ENCODE measurements around the gene TMEM187. TPM values are rescaled to one million over a fixed set of nuclear protein-coding genes. Genes with fewer than 3 reads are reported as not detected.

TMEM187 gene
- total and polyA plus RNA-seq, 3 experiments from 2014 or later, result 3.3 to 17.2 (median 3.5) TPM

GRCh38 chrX:154011376-154012335 is 39.1 kb downstream of the TMEM187 start:
- H3K27ac ChIP-seq (ENCODE audit: low read depth, low read length), result no peak overlapping the region
- ChIA-PET CTCF (interaction anchor here (1.0 to 2.5 kb wide), 4 partner anchors 18 to 55 kb away, joined by 3 to 12 read pairs (median 4); partner anchors contain the start of gene HCFC1), POLR2A (no interaction called here)
- H3K9me3 ChIP-seq (ENCODE audit: low read length), result no peaks in the 10 kb centered on the region
- H3K4me3 ChIP-seq (ENCODE audit: low read length), result no peak overlapping the region
- Mint-ChIP-seq H3K4me3 (no peak overlapping the region), H3K9me3 (no peaks in the 10 kb centered on the region), H3K27ac (peak overlapping the region in 1 of 8 donors; percentile 41), H3K4me1 (peaks cover 6 to 17% (median 11%) of the 10 kb centered on the region in 3 donors), H3K36me3 (peaks cover 0 to 44% (median 6%) of the 10 kb centered on the region in 3 donors), H3K27me3 (peaks cover 0 to 14% of the 10 kb centered on the region in 2 donors)
- H3K4me1 ChIP-seq (ENCODE audit: insufficient read depth, low read length), result no peaks in the 10 kb centered on the region
- H3K27me3 ChIP-seq (ENCODE audit: insufficient read depth, low read length, poor library complexity, severe bottlenecking), result no peaks in the 10 kb centered on the region
- no peaks in the 10 kb centered on the region for H3K36me3 ChIP-seq (ENCODE audit: insufficient read depth, low read length)
- DNase-seq, result no peak

DNA sequence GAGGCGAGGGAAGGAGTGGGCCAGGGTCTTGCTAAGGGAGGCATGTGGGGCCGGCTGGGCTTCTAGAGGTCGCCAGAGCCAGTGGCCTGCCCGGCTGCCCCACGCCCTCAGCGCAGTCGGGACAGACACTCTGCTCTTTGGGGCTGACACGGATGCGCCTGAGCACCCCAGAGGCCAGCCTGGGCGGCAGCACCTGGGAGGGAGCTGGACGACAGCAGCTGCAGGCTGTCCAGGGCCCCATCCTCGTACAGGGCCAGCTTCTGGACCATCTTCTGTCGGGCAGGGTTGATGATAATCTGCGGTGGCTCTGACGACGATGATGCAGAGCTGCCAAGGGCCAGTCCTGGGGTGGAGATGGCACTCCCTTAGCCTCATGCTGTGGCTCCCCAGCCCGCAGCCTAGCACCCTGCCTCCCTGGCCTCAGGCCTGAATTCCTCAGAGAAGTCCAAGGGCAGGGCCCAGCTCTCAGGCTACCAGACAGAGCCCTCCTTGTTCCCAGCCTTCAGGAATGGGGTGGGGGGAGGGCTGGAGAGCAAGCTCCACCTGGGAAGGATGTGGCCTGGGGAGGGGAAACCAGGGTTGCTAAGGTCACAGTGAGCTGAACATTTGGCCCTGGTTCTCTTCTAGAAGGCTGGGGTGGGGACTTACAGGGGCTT is 39.9 kb downstream of the TMEM187 start:
- Histone ChIP-seq H3K4me3 (ENCODE audit: low read length) (no peak overlapping the region), H3K27ac (ENCODE audit: low read depth, low read length) (no peak overlapping the region), H3K36me3 (ENCODE audit: insufficient read depth, low read length) (no peaks in the 10 kb centered on the region), H3K27me3 (ENCODE audit: insufficient read depth, low read length, poor library complexity, severe bottlenecking) (no peaks in the 10 kb centered on the region), H3K4me1 (ENCODE audit: insufficient read depth, low read length) (no peaks in the 10 kb centered on the region), H3K9me3 (ENCODE audit: low read length) (no peaks in the 10 kb centered on the region)
- POLR2A ChIA-PET, result no interaction called here
- no peaks in the 10 kb centered on the region for H3K9me3 Mint-ChIP-seq
- peaks cover 0 to 48% (median 6%) of the 10 kb centered on the region in 3 donors for H3K36me3 Mint-ChIP-seq
- CTCF ChIA-PET, result interaction anchor here (1.0 to 3.0 kb wide), 13 partner anchors 10 to 90 kb away, joined by 3 to 15 read pairs (median 4); partner anchors contain the start of gene HCFC1
- peaks cover 6 to 17% (median 11%) of the 10 kb centered on the region in 3 donors for H3K4me1 Mint-ChIP-seq
- no peak overlapping the region for H3K4me3 Mint-ChIP-seq
- no peak for DNase-seq
- peaks cover 0 to 11% of the 10 kb centered on the region in 2 donors for H3K27me3 Mint-ChIP-seq
- H3K27ac Mint-ChIP-seq, result no peak overlapping the region

DNA sequence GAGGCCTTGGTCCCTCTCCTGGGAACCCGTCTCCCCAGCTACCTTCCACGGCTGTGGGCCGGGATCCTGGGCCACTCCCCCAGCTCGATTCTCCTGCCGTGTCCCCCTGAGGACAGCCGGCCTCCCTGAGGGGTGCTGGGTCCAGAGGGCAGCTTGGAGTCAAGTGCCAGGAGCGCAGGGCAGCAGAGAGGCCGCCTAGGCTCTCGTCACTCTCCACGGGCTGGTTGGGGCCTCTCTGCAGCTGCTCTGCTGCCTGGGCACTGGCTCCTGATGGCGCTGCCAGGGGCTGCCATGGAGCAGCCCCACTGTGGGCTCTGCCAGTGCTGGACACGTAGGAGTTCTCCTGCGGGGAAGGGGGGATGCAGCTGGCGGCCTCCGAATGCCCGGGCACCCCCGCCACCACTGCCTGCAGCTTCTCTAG is 40.5 kb downstream of the TMEM187 start:
- H3K4me3 Mint-ChIP-seq, result no peak overlapping the region
- no peaks in the 10 kb centered on the region for H3K36me3 ChIP-seq (ENCODE audit: insufficient read depth, low read length)

DNA sequence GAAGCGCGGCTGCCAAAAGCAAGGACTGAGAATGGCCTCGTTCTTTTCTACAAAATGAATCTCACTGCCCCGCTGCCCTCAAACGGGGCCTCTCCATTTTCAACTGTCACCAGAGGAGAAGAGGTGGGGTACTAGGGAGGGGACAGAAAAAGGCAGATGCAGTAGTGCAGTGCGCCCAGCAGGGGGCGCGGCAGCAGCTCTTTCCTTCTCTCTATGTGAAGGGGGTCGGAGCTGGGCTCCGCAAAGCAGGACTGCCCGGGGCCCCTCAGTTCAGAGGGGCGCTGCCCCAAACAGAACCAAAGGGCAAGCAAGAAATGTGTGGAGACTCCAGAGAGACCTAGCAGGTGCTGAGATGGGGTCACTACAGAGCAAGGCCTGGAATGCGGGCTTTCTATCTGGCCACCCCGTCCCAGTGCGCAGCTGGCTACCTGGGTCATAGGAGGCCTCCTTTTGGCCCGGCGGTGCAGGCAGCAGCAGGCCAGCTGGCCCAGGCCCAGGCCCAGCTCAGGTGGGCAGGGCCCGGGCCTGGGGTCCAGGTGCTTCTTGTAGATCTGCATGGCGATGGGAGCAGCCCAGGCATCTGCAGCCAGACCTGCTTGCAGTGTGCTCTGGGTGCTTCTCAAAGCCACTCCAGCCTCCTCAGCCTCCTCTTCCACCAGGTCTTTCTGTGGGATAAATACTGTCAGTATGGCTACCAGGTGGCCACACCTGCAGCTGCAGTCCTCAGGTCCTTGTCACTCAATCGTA is 41.2 kb downstream of the TMEM187 start:
- Histone ChIP-seq H3K4me3 (ENCODE audit: low read length) (no peak overlapping the region), H3K9me3 (ENCODE audit: low read length) (no peaks in the 10 kb centered on the region), H3K27ac (ENCODE audit: low read depth, low read length) (no peak overlapping the region), H3K36me3 (ENCODE audit: insufficient read depth, low read length) (no peaks in the 10 kb centered on the region), H3K4me1 (ENCODE audit: insufficient read depth, low read length) (no peaks in the 10 kb centered on the region), H3K27me3 (ENCODE audit: insufficient read depth, low read length, poor library complexity, severe bottlenecking) (no peaks in the 10 kb centered on the region)
- POLR2A ChIA-PET, result interaction anchor here (0.7 to 1.4 kb wide), 2 partner anchors 33 to 366 kb away, joined by 3 read pairs; partner anchors contain the start of gene EMD
- CTCF ChIA-PET, result interaction anchor here (0.5 to 3.0 kb wide), 25 partner anchors 8 to 383 kb away, joined by 3 to 15 read pairs (median 3); no protein-coding TSS in a partner anchor
- H3K9me3 Mint-ChIP-seq, result no peaks in the 10 kb centered on the region
- DNase-seq, result peak; percentile 24 to 66 (median 49)
- H3K4me1 Mint-ChIP-seq, result peaks cover 7 to 23% (median 11%) of the 10 kb centered on the region in 3 donors
- H3K27ac Mint-ChIP-seq, result peak overlapping the region in 6 of 8 donors; percentile 29 to 89 (median 64)
- H3K27me3 Mint-ChIP-seq, result peaks cover 0 to 5% of the 10 kb centered on the region in 2 donors
- H3K36me3 Mint-ChIP-seq, result peaks cover 0 to 46% (median 6%) of the 10 kb centered on the region in 3 donors
- H3K4me3 Mint-ChIP-seq, result peak overlapping the region in 1 of 7 donors; percentile 63

More for the DNA sequence above, 40.5 kb downstream of the TMEM187 start:
- ChIA-PET CTCF (interaction anchor here (0.5 to 3.0 kb wide), 22 partner anchors 9 to 383 kb away, joined by 3 to 15 read pairs (median 3); partner anchors contain the start of gene HCFC1), POLR2A (no interaction called here)
- Histone ChIP-seq H3K4me1 (ENCODE audit: insufficient read depth, low read length) (no peaks in the 10 kb centered on the region), H3K27me3 (ENCODE audit: insufficient read depth, low read length, poor library complexity, severe bottlenecking) (no peaks in the 10 kb centered on the region), H3K4me3 (ENCODE audit: low read length) (no peak overlapping the region), H3K27ac (ENCODE audit: low read depth, low read length) (no peak overlapping the region), H3K9me3 (ENCODE audit: low read length) (no peaks in the 10 kb centered on the region)
- Mint-ChIP-seq H3K9me3 (no peaks in the 10 kb centered on the region), H3K27me3 (peaks cover 0 to 8% of the 10 kb centered on the region in 2 donors), H3K4me1 (peaks cover 6 to 17% (median 11%) of the 10 kb centered on the region in 3 donors), H3K27ac (no peak overlapping the region), H3K36me3 (peaks cover 0 to 46% (median 6%) of the 10 kb centered on the region in 3 donors)
- DNase-seq, result no peak

- Mint-ChIP-seq H3K27ac (peak overlapping the region in 7 of 8 donors; percentile 29 to 82 (median 55)), H3K36me3 (peaks cover 0 to 49% (median 6%) of the 10 kb centered on the region in 3 donors), H3K9me3 (no peaks in the 10 kb centered on the region), H3K4me1 (peaks cover 9 to 25% (median 11%) of the 10 kb centered on the region in 3 donors), H3K4me3 (peak overlapping the region in 3 of 7 donors; percentile 30 to 74 (median 41)), H3K27me3 (peaks cover 0 to 4% of the 10 kb centered on the region in 2 donors)
- H3K27ac ChIP-seq (ENCODE audit: low read depth, low read length), result no peak overlapping the region
- ChIA-PET CTCF (interaction anchor here (0.8 to 3.0 kb wide), 11 partner anchors 9 to 368 kb away, joined by 3 to 15 read pairs (median 5); no protein-coding TSS in a partner anchor), POLR2A (interaction anchor here (1.4 kb wide), 1 partner anchor 34 kb away, joined by 3 read pairs; no protein-coding TSS in a partner anchor)
- H3K27me3 ChIP-seq (ENCODE audit: insufficient read depth, low read length, poor library complexity, severe bottlenecking), result no peaks in the 10 kb centered on the region
- no peak overlapping the region for H3K4me3 ChIP-seq (ENCODE audit: low read length)
- no peak for DNase-seq
- no peaks in the 10 kb centered on the region for H3K36me3 ChIP-seq (ENCODE audit: insufficient read depth, low read length)
- no peaks in the 10 kb centered on the region for H3K9me3 ChIP-seq (ENCODE audit: low read length)
- H3K4me1 ChIP-seq (ENCODE audit: insufficient read depth, low read length), result no peaks in the 10 kb centered on the region
Measured at GRCh38 chrX:154014429-154015380, 42.2 kb downstream of the TMEM187 start.

DNA sequence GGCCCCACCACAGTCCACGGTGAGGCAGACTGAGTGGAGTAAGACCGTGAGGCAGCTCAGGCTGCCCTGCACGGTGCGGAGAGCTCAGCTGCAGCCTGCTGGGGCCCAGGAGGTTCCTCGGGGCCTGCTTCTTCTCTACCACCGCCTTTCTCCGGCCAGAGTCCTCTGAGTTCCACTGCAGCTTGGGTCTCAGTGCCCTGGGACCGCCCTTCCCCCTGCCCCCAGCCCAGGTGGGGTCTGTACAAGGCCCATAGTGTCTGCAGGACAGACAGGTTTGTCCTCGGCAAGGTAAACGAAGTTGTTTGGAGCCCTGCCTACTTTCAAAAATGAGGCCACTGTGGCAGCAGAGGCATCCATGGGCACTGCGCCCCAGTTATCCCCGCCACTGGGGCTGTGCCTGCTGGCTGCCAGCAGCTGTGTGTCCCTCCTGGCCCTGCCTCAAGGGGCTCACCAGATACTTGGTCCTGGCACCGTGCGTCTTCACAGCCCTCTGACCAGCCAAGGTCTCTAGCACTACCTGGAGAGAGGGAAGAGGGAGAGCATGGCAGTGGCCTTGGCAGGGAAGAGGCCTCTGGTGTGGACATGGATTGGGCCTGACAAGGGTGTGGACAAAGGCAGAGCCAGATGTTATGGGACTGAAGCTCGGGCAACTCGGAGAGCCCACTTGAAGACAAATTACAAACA is 43.2 kb downstream of the TMEM187 start:
- Mint-ChIP-seq H3K9me3 (no peaks in the 10 kb centered on the region), H3K27me3 (peaks cover 0 to 4% of the 10 kb centered on the region in 2 donors), H3K4me1 (peaks cover 14 to 30% (median 16%) of the 10 kb centered on the region in 3 donors), H3K36me3 (peaks cover 0 to 44% (median 6%) of the 10 kb centered on the region in 3 donors), H3K27ac (peak overlapping the region in 5 of 8 donors; percentile 32 to 86 (median 54)), H3K4me3 (peak overlapping the region in 1 of 7 donors; percentile 30)
- ChIA-PET CTCF (interaction anchor here (1.2 kb wide), 1 partner anchor 11 kb away, joined by 3 read pairs; no protein-coding TSS in a partner anchor), POLR2A (no interaction called here)
- no peak overlapping the region for H3K27ac ChIP-seq (ENCODE audit: low read depth, low read length)
- DNase-seq, result no peak
- no peak overlapping the region for H3K4me3 ChIP-seq (ENCODE audit: low read length)
- peaks cover 2% of the 10 kb centered on the region for H3K4me1 ChIP-seq (ENCODE audit: insufficient read depth, low read length)
- H3K9me3 ChIP-seq (ENCODE audit: low read length), result no peaks in the 10 kb centered on the region
- H3K36me3 ChIP-seq (ENCODE audit: insufficient read depth, low read length), result no peaks in the 10 kb centered on the region
- no peaks in the 10 kb centered on the region for H3K27me3 ChIP-seq (ENCODE audit: insufficient read depth, low read length, poor library complexity, severe bottlenecking)
